ENCODE results near the gene MCUB. TPM values are rescaled to one million over a fixed set of nuclear protein-coding genes. Genes with fewer than 3 reads are reported as not detected.

The MCUB gene
- total and polyA plus RNA-seq, 9 of the 15 experiments (the other 6 are each of a cell fraction or from before 2014, with no cell fraction given) = 1.4 to 21.5 (median 5.4) TPM

DNA sequence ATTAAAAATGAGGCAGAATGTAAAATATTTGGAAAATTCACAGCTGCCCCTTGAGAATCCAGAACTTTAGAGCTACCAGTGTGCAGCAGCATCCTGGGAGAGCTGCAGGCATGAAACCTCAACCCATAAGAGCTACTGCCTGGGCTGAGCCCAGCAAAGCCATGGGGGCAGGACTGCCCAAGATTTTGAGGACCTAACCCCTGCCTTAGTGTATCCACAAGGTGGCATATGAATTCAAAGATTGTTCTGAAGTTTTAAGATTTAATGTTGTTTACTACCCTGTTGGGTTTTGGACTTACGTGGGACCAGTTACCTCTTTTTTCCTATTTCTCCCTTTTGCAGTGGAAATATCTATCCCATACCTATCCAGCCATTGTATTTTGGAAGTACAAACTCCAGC is 116.8 kb downstream of the MCUB start:
- H3K79me2 ChIP-seq (ENCODE audit: control insufficient read depth, insufficient read depth, low read length) = no peaks in the 10 kb centered on the region
- H3K27me3 ChIP-seq (ENCODE audit: control insufficient read depth in 2 of 2, insufficient read depth in 2 of 2, low read length in 2 of 2) = no peaks in the 10 kb centered on the region
- FAIRE-seq (no peak), DNase-seq (ENCODE audit: extremely low read depth in 1 of 4, low spot score in 3 of 4) (no peak), ATAC-seq (peak; percentile 69)
- no peaks in the 10 kb centered on the region for H3K36me3 ChIP-seq (ENCODE audit: control insufficient read depth, insufficient read depth, low read length)
- CTCF ChIA-PET (ENCODE audit: low intra/inter-chr PET ratio) = interaction anchor here (0.7 kb wide), 1 partner anchor 150 kb away, joined by 3 read pairs; no protein-coding TSS in a partner anchor
- intact Hi-C loops (cut with micrococcal nuclease) (no loop called here), in situ Hi-C loops (cut with MboI) (no loop called here)
- H3K9me3 ChIP-seq (replicated peaks; ENCODE audit: control insufficient read depth, insufficient read depth, low read depth, low read length) = no peaks in the 10 kb centered on the region; the same call in 1 of the 2 replicates
- H3K4me3 ChIP-seq = no peak overlapping the region
- no peak overlapping the region for H3K27ac ChIP-seq (ENCODE audit: extremely low read depth, low read depth, low read length)
- H3K4me1 ChIP-seq (replicated peaks in 1 of 2; ENCODE audit: control insufficient read depth in 2 of 2, insufficient read depth in 2 of 2, low read length in 2 of 2) = no peaks in the 10 kb centered on the region
- no TSS peak for BruUV-seq (replicated peaks)
- no peak overlapping the region for H3K4me2 ChIP-seq (ENCODE audit: insufficient read depth, low read length)
- POLR2A ChIA-PET = no interaction called here
- no peaks in the 10 kb centered on the region for H4K20me1 ChIP-seq (replicated peaks; ENCODE audit: control insufficient read depth, insufficient read depth, low read length)
- H2AFZ ChIP-seq (ENCODE audit: low read depth, low read length) = no peak overlapping the region
- 23% methylated on average over 1 of the region's 1 CpG for WGBS (ENCODE audit: insufficient coverage, low coverage, missing lambda C conversion rate)
- TF ChIP-seq RAD21 (CRISPR knock-in tag; conservative IDR thresholded peaks at IDR 0.05 in 1 of 2, IDR thresholded peaks at IDR 0.05 in 1 of 2) (0 out of 4 replicates have a peak, but pooled peaks of 1 of the 2 experiments have one; percentile 16), YY1 (IDR thresholded peaks at IDR 0.05; ENCODE audit: borderline replicate concordance in 1 of 3, control insufficient read depth in 1 of 3, extremely low read depth in 1 of 3, insufficient read depth in 3 of 3, insufficient read length in 1 of 3, insufficient replicate concordance in 2 of 3, low read depth in 1 of 3, low read length in 2 of 3) (no peak), ZNF780A (CRISPR knock-in tag; IDR thresholded peaks at IDR 0.05) (no peak), CTCF (IDR thresholded peaks at IDR 0.05 in 2 of 3, conservative IDR thresholded peaks at IDR 0.05 in 1 of 3; ENCODE audit: insufficient read depth in 2 of 3, low read depth in 1 of 3, low read length in 3 of 3) (peak; percentile 15 to 36 (median 20); a peak in 3 of 6 replicates)
- TF ChIP-seq, protein P1, sequence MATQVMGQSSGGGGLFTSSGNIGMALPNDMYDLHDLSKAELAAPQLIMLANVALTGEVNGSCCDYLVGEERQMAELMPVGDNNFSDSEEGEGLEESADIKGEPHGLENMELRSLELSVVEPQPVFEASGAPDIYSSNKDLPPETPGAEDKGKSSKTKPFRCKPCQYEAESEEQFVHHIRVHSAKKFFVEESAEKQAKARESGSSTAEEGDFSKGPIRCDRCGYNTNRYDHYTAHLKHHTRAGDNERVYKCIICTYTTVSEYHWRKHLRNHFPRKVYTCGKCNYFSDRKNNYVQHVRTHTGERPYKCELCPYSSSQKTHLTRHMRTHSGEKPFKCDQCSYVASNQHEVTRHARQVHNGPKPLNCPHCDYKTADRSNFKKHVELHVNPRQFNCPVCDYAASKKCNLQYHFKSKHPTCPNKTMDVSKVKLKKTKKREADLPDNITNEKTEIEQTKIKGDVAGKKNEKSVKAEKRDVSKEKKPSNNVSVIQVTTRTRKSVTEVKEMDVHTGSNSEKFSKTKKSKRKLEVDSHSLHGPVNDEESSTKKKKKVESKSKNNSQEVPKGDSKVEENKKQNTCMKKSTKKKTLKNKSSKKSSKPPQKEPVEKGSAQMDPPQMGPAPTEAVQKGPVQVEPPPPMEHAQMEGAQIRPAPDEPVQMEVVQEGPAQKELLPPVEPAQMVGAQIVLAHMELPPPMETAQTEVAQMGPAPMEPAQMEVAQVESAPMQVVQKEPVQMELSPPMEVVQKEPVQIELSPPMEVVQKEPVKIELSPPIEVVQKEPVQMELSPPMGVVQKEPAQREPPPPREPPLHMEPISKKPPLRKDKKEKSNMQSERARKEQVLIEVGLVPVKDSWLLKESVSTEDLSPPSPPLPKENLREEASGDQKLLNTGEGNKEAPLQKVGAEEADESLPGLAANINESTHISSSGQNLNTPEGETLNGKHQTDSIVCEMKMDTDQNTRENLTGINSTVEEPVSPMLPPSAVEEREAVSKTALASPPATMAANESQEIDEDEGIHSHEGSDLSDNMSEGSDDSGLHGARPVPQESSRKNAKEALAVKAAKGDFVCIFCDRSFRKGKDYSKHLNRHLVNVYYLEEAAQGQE (IDR thresholded peaks at IDR 0.05; ENCODE audit: borderline replicate concordance) = peak; percentile 40; the same call in 1 of the 2 replicates
- TF ChIP-seq, protein P1 (CRISPR knock-in tag; IDR thresholded peaks at IDR 0.05; ENCODE audit: low read depth) = no peak
- H3K9ac ChIP-seq (ENCODE audit: insufficient read depth in 1 of 2, low read depth in 2 of 2, low read length in 2 of 2) = no peak overlapping the region
- H3K9me1 ChIP-seq (ENCODE audit: control insufficient read depth, insufficient read depth, low read length) = no peaks in the 10 kb centered on the region
